Tibial nerve (tissue), 4 donors: ENCODE measurements around the gene TMEM151B.

Experiments used
- EP300 ChIP-seq, 2 donors: sonication (generic); formaldehyde crosslinking; IDR thresholded peaks; one replicate each; pipeline ENCODE4 v1.6.1; 2017; ENCODE audit warnings: antibody characterized with exemption in 2 of 2, mild to moderate bottlenecking in 1 of 2
- POLR2A ChIP-seq, 2 donors: fragments of 450-650 bp; IDR thresholded peaks; one replicate each; pipeline ENCODE4 v1.6.1; 2017; ENCODE audit warnings: antibody characterized with exemption in 2 of 2, mild to moderate bottlenecking in 2 of 2, moderate library complexity in 2 of 2
- TF ChIP-seq, protein P1 (sequence below), 5 experiments: fragments of 200-600 bp in 3 of 5; fragments of 450-650 bp in 2 of 5; sonication (generic) in 3 of 5; IDR thresholded peaks; one replicate each; pipeline ENCODE4 v1.5.1; 2016 to 2019; ENCODE audit warnings: antibody characterized with exemption in 5 of 5, mild to moderate bottlenecking in 3 of 5, moderate library complexity in 2 of 5

DNA sequence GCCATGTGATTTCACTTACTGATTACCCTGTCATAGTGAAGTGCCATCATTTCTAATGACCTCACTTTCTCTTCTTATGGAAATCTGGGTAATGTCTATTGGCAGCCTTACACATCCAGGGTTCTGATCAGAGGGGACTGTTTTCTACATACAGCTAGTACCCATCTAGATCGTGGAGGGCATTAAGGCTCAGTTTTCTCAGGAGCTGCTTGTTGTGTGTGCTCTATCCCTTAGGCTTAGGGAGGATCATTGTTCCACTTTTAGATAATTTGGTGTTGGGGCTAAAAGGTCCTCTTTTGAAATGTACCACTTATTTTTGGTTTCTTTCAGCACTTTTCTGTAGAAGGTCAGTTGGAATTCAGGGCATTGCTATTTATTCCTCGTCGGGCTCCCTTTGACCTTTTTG is 19.5 kb upstream of the TMEM151B start:
- TF ChIP-seq, protein P1, sequence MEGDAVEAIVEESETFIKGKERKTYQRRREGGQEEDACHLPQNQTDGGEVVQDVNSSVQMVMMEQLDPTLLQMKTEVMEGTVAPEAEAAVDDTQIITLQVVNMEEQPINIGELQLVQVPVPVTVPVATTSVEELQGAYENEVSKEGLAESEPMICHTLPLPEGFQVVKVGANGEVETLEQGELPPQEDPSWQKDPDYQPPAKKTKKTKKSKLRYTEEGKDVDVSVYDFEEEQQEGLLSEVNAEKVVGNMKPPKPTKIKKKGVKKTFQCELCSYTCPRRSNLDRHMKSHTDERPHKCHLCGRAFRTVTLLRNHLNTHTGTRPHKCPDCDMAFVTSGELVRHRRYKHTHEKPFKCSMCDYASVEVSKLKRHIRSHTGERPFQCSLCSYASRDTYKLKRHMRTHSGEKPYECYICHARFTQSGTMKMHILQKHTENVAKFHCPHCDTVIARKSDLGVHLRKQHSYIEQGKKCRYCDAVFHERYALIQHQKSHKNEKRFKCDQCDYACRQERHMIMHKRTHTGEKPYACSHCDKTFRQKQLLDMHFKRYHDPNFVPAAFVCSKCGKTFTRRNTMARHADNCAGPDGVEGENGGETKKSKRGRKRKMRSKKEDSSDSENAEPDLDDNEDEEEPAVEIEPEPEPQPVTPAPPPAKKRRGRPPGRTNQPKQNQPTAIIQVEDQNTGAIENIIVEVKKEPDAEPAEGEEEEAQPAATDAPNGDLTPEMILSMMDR (IDR thresholded peaks at IDR 0.05) = no peak
- TF ChIP-seq POLR2A (IDR thresholded peaks at IDR 0.05) = no peak
- no peak for TF ChIP-seq EP300 (IDR thresholded peaks at IDR 0.05)
